GM12878 (cell line): Measurements from ENCODE around the gene TESK2. TPM values are rescaled to one million over a fixed set of nuclear protein-coding genes. Genes with fewer than 3 reads are reported as not detected.

Source experiments
- ATAC-seq: fragments of 200-7000 bp; cut with Tn5 transposase; 3 replicates; pipeline ENCODE4 v1.9.1; 2020; ENCODE audit warnings: mild to moderate bottlenecking, moderate library complexity
- BruUV-seq: library from RNA; stranded (reverse); fragments of 400-500 nt; replicated peaks from 2 replicates; lab custom pipeline; 2021; lab: Mats Ljungman, UMichigan
- CTCF ChIA-PET: fragments of 300-600 bp; sonication (Branson Sonifier 250); formaldehyde crosslinking; extraction: SDS; loops from one replicate; lab custom pipeline; 2021; ENCODE audit warnings: inconsistent platforms; lab: Yijun Ruan, JAX
- POLR2A ChIA-PET: fragments of 350-600 bp; formaldehyde crosslinking; extraction: SDS; loops from one replicate; lab custom pipeline; 2021; ENCODE audit warnings: inconsistent platforms; lab: Charles Lee
- RAD21 ChIA-PET: fragments of 300-600 bp; sonication (Branson Sonifier 250); formaldehyde crosslinking; loops from one replicate; lab custom pipeline; 2023; ENCODE audit warnings: antibody characterized with exemption; ENCODE audit not compliant: unreplicated experiment; lab: Charles Lee
- SMC1A ChIA-PET: fragments of 300-600 bp; sonication (Branson Sonifier 250); formaldehyde crosslinking; loops from one replicate; lab custom pipeline; 2023; ENCODE audit not compliant: unreplicated experiment, uncharacterized antibody; lab: Charles Lee
- DNase-seq: peaks from one replicate; pipeline ENCODE4 v3.0.0-alpha.2; 2011; ENCODE audit warnings: low read depth, low spot score
- FAIRE-seq: peaks from 3 replicates; lab custom pipeline; 2011; peaks lifted over from hg19 to GRCh38; lab: Jason Lieb, UNC
- H2AFZ ChIP-seq: 2 replicates; pipeline ENCODE4 v1.6.0; 2011; ENCODE audit warnings: low read depth, low read length, control low read depth; ENCODE audit not compliant: control insufficient read depth
- H3K27ac ChIP-seq: 2 replicates; pipeline ENCODE4 v1.5.1; 2011; ENCODE audit warnings: control low read depth; ENCODE audit not compliant: control insufficient read depth, insufficient read depth
- H3K27me3 ChIP-seq, 2 experiments: replicated peaks in 1 of 2; 2 replicates each; pipeline versions ENCODE4 v1.6.0 to v1.6.1; 2011; ENCODE audit warnings: low read length in 1 of 2; ENCODE audit not compliant: control insufficient read depth in 2 of 2, insufficient read depth in 2 of 2
- H3K36me3 ChIP-seq, 2 experiments: 2 replicates each; pipeline ENCODE4 v1.5.1; 2011; ENCODE audit warnings: low read length in 1 of 2; ENCODE audit not compliant: control insufficient read depth in 2 of 2, insufficient read depth in 2 of 2
- H3K4me1 ChIP-seq: 2 replicates; pipeline ENCODE4 v1.6.1; 2011; ENCODE audit warnings: mild to moderate bottlenecking, low read length, moderate library complexity, mixed read lengths; ENCODE audit not compliant: control insufficient read depth, insufficient read depth
- H3K4me2 ChIP-seq: 2 replicates; pipeline ENCODE4 v1.6.0; 2011; ENCODE audit warnings: control low read depth; ENCODE audit not compliant: control insufficient read depth, insufficient read depth
- H3K4me3 ChIP-seq: fragments of 200-600 bp; sonication (generic); 2 replicates; pipeline ENCODE4 v1.5.1; 2016
- H3K79me2 ChIP-seq: 2 replicates; pipeline ENCODE4 v1.6.0; 2011; ENCODE audit warnings: low read length; ENCODE audit not compliant: control insufficient read depth, insufficient read depth
- H3K9ac ChIP-seq: 2 replicates; pipeline ENCODE4 v1.8.0; 2011; ENCODE audit warnings: low read length, control low read depth, mixed read lengths; ENCODE audit not compliant: control insufficient read depth, insufficient read depth
- H3K9me3 ChIP-seq: replicated peaks from 3 replicates; pipeline ENCODE4 v1.5.1; 2011; ENCODE audit warnings: mild to moderate bottlenecking, low read length; ENCODE audit not compliant: control insufficient read depth, insufficient read depth
- H4K20me1 ChIP-seq: 2 replicates; pipeline ENCODE4 v1.6.0; 2011; ENCODE audit not compliant: control insufficient read depth, insufficient read depth
- ATF7 ChIP-seq: fragments of 450-650 bp; IDR thresholded peaks from 2 replicates; pipeline ENCODE4 v1.6.1; 2016; ENCODE audit warnings: low read depth, mild to moderate bottlenecking
- BRCA1 ChIP-seq: IDR thresholded peaks from 2 replicates; pipeline ENCODE4 v1.6.1; 2011; ENCODE audit warnings: low read depth, low read length, improper control_type of control experiment
- E2F4 ChIP-seq: IDR thresholded peaks from 2 replicates; pipeline ENCODE4 v1.6.1; 2012; ENCODE audit warnings: low read depth, low read length, improper control_type of control experiment
- EZH2 ChIP-seq: IDR thresholded peaks from 2 replicates; pipeline ENCODE4 v1.6.1; 2012; ENCODE audit warnings: low read depth, mild to moderate bottlenecking, control low read depth, inconsistent platforms, low read length, borderline replicate concordance; ENCODE audit not compliant: control insufficient read depth
- FOXM1 ChIP-seq: IDR thresholded peaks from 2 replicates; pipeline ENCODE4 v1.6.1; 2012; ENCODE audit warnings: low read depth, mild to moderate bottlenecking, inconsistent platforms, low read length, moderate library complexity
- IRF4 ChIP-seq: IDR thresholded peaks from 2 replicates; pipeline ENCODE4 v1.6.1; 2011; ENCODE audit warnings: low read depth, low read length
- KDM1A ChIP-seq: fragments of 200-600 bp; sonication (generic); IDR thresholded peaks from 2 replicates; pipeline ENCODE4 v1.6.1; 2016; ENCODE audit warnings: borderline replicate concordance
- MYB ChIP-seq: fragments of 150-350 bp; IDR thresholded peaks from 2 replicates; pipeline ENCODE4 v1.6.1; 2014; ENCODE audit warnings: mild to moderate bottlenecking, low read depth, low read length, borderline replicate concordance
- MYC ChIP-seq: IDR thresholded peaks from 2 replicates; pipeline ENCODE4 v1.6.1; 2011; ENCODE audit warnings: mild to moderate bottlenecking, low read length, moderate library complexity, inconsistent platforms; ENCODE audit not compliant: insufficient read depth, insufficient replicate concordance, insufficient read length, severe bottlenecking
- NBN ChIP-seq: fragments of 450-650 bp; IDR thresholded peaks from 2 replicates; pipeline ENCODE4 v1.6.1; 2016
- NRF1 ChIP-seq: conservative IDR thresholded peaks from 2 replicates; pipeline ENCODE4 v1.6.1; 2011; ENCODE audit warnings: mild to moderate bottlenecking, low read depth, low read length, improper control_type of control experiment
- RAD21 ChIP-seq: IDR thresholded peaks from 2 replicates; pipeline ENCODE4 v1.6.1; 2011; ENCODE audit warnings: mild to moderate bottlenecking, low read depth, low read length, moderate library complexity; ENCODE audit not compliant: insufficient read depth
- RB1 ChIP-seq: fragments of 450-650 bp; formaldehyde crosslinking; IDR thresholded peaks from 2 replicates; pipeline ENCODE4 v1.6.1; 2017; ENCODE audit warnings: mild to moderate bottlenecking, borderline replicate concordance
- RUNX3 ChIP-seq: IDR thresholded peaks from 2 replicates; pipeline ENCODE4 v1.6.1; 2012; ENCODE audit warnings: low read length, inconsistent platforms
- SKIL ChIP-seq: fragments of 450-650 bp; IDR thresholded peaks from 2 replicates; pipeline ENCODE4 v1.6.1; 2017; ENCODE audit warnings: mild to moderate bottlenecking, low read depth, inconsistent platforms; ENCODE audit not compliant: poor library complexity, severe bottlenecking
- TBL1XR1 ChIP-seq: IDR thresholded peaks from 2 replicates; pipeline ENCODE4 v1.6.1; 2012; ENCODE audit warnings: low read depth, low read length, improper control_type of control experiment
- WGBS: methylation state at CpG from one replicate; pipeline ENCODE4 v1.1.6; 2016; ENCODE audit warnings: low lambda C conversion rate; ENCODE audit not compliant: insufficient replicate concordance, insufficient coverage; ENCODE audit errors: missing lambda C conversion rate; 5-methylcytosine and 5-hydroxymethylcytosine counted together
- in situ Hi-C: fragments of 300-500 bp; cut with MboI; formaldehyde crosslinking; loops from 9 replicates; pipeline ENCODE4 v1.14.3; 2018; ENCODE audit warnings: mixed read lengths
- intact Hi-C: fragments of 100-400 bp; cut with micrococcal nuclease; formaldehyde crosslinking; loops from one replicate; pipeline ENCODE4 v1.14.2; 2022; ENCODE audit not compliant: unreplicated experiment
- polyA plus RNA-seq, 11 experiments: library from polyadenylated mRNA; depleted of rRNA in 4 of 11; unstranded in 6 of 11; stranded (reverse) in 5 of 11; fragments of >200 nt; fragmentation: Nextera tagmentation in 4 of 11; fragmentation: Illumina TruSeq in 1 of 11; extraction: Ambion mirVana in 4 of 11; extraction: Trizol in 1 of 11; gene quantifications; 1 replicate in 1 of 11; 2 replicates in 10 of 11; pipeline versions ENCODE4 v1.2.1 to v1.2.3, GENCODE V29; 2011 to 2016; ENCODE audit warnings: inconsistent platforms in 2 of 11, missing spikeins in 2 of 11, low read depth in 1 of 11
- total RNA-seq, 4 experiments: library from RNA; depleted of rRNA in 3 of 4; stranded (reverse); fragments of >200 nt in 3 of 4; fragmentation: Illumina TruSeq in 1 of 4; extraction: Trizol in 1 of 4; gene quantifications; 2 replicates each; pipeline versions ENCODE4 v1.2.1 to v1.2.3, GENCODE V29; 2013 to 2021
- TF ChIP-seq, protein P1 (sequence below): fragments of 450-650 bp; IDR thresholded peaks from 2 replicates; pipeline ENCODE4 v1.6.1; 2016; ENCODE audit warnings: mild to moderate bottlenecking
- TF ChIP-seq, protein P2 (sequence below): fragments of 450-650 bp; IDR thresholded peaks from 2 replicates; pipeline ENCODE4 v1.6.1; 2017; ENCODE audit warnings: low read depth, mild to moderate bottlenecking, moderate library complexity

Gene TESK2
- total and polyA plus RNA-seq, 10 of the 15 experiments (the other 5 are each of a cell fraction or from before 2014, with no cell fraction given) = 2.2 to 10.0 (median 5.7) TPM

GRCh38 chr1:45394342-45394741 is 96.6 kb downstream of the TESK2 start:
- POLR2A ChIA-PET = interaction anchor here (0.6 to 1.8 kb wide), 8 partner anchors 19 to 764 kb away, joined by 3 to 12 read pairs (median 4); partner anchors contain the start of gene TESK2
- intact Hi-C loops = no loop called here
- TF ChIP-seq FOXM1 (0 out of 2 replicates have a peak, but pooled peaks have one; percentile 35), SKIL (peak; percentile 28), IRF4 (peak; percentile 71), NRF1 (no peak), E2F4 (no peak), TBL1XR1 (peak; percentile 44; the same call in 1 of the 2 replicates), RAD21 (0 out of 2 replicates have a peak, but pooled peaks have one; percentile 10), BRCA1 (no peak), KDM1A (no peak), EZH2 (no peak), ATF7 (no peak), MYB (no peak), MYC (no peak), NBN (0 out of 2 replicates have a peak, but pooled peaks have one; percentile 34), RUNX3 (peak; percentile 6; the same call in 1 of the 2 replicates), RB1 (no peak)
- TF ChIP-seq, protein P1, sequence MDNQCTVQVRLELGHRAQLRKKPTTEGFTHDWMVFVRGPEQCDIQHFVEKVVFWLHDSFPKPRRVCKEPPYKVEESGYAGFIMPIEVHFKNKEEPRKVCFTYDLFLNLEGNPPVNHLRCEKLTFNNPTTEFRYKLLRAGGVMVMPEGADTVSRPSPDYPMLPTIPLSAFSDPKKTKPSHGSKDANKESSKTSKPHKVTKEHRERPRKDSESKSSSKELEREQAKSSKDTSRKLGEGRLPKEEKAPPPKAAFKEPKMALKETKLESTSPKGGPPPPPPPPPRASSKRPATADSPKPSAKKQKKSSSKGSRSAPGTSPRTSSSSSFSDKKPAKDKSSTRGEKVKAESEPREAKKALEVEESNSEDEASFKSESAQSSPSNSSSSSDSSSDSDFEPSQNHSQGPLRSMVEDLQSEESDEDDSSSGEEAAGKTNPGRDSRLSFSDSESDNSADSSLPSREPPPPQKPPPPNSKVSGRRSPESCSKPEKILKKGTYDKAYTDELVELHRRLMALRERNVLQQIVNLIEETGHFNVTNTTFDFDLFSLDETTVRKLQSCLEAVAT = 0 out of 2 replicates have a peak, but pooled peaks have one; percentile 38
- TF ChIP-seq, protein P2, sequence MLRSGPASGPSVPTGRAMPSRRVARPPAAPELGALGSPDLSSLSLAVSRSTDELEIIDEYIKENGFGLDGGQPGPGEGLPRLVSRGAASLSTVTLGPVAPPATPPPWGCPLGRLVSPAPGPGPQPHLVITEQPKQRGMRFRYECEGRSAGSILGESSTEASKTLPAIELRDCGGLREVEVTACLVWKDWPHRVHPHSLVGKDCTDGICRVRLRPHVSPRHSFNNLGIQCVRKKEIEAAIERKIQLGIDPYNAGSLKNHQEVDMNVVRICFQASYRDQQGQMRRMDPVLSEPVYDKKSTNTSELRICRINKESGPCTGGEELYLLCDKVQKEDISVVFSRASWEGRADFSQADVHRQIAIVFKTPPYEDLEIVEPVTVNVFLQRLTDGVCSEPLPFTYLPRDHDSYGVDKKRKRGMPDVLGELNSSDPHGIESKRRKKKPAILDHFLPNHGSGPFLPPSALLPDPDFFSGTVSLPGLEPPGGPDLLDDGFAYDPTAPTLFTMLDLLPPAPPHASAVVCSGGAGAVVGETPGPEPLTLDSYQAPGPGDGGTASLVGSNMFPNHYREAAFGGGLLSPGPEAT = peak; percentile 31; the same call in 1 of the 2 replicates

More at GRCh38 chr1:45394342-45394741, 96.6 kb downstream of the TESK2 start:
- Histone ChIP-seq H3K4me3 (no peak overlapping the region), H4K20me1 (no peaks in the 10 kb centered on the region), H3K36me3 (no peaks in the 10 kb centered on the region), H3K9me3 (no peaks in the 10 kb centered on the region), H2AFZ (peak overlapping the region; percentile 74), H3K4me1 (peaks cover 22% of the 10 kb centered on the region), H3K9ac (peak overlapping the region; percentile 74), H3K27ac (peak overlapping the region; percentile 90), H3K4me2 (peak overlapping the region; percentile 93), H3K79me2 (no peaks in the 10 kb centered on the region), H3K27me3 (no peaks in the 10 kb centered on the region)
- FAIRE-seq (peak; percentile 41), DNase-seq (peak; percentile 66), ATAC-seq (peak; percentile 83)
- SMC1A ChIA-PET = interaction anchor here (0.7 to 3.9 kb wide), 6 partner anchors 12 to 97 kb away, joined by 3 to 24 read pairs (median 3); partner anchors contain the start of gene TESK2
- 0% methylated on average over 3 of the region's 3 CpGs for WGBS
- no TSS peak for BruUV-seq
- CTCF ChIA-PET = interaction anchor here (0.6 to 2.6 kb wide), 4 partner anchors 38 to 363 kb away, joined by 3 to 10 read pairs (median 6); no protein-coding TSS in a partner anchor
- in situ Hi-C loops = no loop called here
- RAD21 ChIA-PET = interaction anchor here (0.6 to 1.5 kb wide), 6 partner anchors 20 to 103 kb away, joined by 3 to 4 read pairs (median 3); partner anchors contain the start of genes MUTYH and TOE1
